NCI-H2081 treated with DMSO at 0.1 percent for 48 hours (cell line): ENCODE measurements around the gene TP53TG3D.
"Not testable (repeated sequence)": the region's sequence is repeated elsewhere in the genome, so short reads cannot be mapped to it uniquely, and the experiment has no call there.

Experiments used
- DNase-seq: peaks from one replicate; lab custom pipeline; 2025; lab: John Stamatoyannopoulos, UW

Gene TP53TG3D, protein sequence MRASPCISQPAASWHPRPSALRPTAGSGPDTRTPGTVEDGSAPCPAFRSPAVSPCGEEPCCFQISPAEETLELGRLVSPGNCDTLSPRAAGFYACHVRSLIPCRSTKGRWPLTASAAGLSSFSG

DNA sequence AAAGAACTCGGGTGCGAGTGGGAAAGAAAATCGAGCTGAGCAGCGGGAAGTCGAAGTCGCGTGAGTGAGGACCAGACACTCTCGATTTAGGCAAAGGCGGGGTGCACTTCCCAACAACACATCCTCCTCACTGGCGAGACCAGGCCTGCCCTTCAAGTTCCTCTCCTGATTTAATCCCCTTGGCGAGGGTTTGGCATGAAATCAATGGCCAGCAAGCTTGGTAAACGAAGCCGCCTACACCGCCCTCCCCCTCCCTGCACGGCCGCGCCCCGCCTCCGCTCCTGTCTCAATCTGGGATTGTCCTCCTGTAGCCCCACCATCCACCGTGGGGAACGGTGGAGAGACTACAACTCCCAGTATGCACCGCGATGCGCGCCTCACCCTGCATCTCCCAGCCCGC lies at the start of gene TP53TG3D:
Gene TP53TG3D, plus strand, starts transcription at position 301 of the 400 bp plus-strand sequence. Its CDS starts 68 bp downstream, at position 369.
- not testable (repeated sequence) for DNase-seq

DNA sequence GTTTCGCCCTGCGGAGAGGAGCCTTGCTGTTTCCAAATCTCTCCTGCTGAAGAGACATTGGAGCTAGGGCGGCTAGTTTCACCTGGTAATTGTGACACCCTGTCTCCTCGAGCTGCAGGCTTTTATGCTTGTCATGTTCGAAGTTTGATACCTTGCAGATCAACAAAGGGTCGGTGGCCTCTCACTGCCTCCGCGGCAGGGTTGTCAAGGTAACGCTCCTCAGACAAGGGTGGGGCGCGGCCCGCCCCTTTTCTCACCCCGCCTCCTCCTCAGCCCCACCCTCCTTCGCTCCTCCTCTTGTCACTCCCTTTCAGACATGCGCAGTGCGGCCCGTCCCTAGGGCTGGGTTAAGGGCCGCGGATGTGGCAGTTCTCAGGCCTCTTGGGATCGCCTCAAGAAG lies 421 bp downstream of the TP53TG3D start:
- DNase-seq = not testable (repeated sequence)

DNA sequence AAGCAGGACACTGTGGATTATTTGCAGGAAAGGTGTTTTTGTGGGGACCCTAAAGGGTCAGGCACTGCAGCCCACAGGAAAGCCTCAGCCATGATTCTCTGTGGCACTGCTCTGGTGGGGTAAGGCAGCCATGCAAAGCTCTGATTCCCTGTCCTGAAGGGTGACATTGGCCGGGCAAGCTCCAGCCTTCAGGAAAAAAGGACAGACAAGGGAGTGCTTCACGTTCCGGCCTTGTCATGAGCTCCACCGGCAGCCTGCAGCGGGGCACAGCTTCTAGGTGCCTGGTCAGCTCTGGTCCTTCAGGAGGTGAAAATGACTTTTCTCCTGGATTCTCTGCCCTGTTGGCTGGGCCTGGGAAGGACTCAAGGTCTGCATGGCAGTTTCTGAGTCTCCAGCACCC lies 8.4 kb downstream of the TP53TG3D start:
- not testable (repeated sequence) for DNase-seq

DNA sequence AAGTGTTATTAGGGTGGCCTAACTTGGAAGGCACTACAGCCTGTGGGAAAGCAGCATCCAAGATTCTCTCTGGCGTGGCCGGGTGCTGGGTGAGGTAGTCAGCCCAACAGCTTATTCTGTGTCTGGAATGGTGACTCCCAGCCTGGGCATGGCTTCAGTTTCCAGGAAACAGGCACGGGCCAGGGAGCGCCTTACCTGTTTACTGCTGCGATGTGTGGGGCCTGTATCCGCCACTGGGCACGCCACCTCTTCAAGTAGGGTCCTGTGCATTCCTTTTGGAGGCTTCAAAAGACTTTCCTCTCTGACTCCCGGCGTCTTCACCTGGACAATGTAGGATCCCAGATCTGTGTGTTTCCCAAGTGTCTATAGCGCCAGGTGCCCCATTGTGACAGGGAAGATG lies 10.5 kb downstream of the TP53TG3D start:
- DNase-seq = not testable (repeated sequence)

DNA sequence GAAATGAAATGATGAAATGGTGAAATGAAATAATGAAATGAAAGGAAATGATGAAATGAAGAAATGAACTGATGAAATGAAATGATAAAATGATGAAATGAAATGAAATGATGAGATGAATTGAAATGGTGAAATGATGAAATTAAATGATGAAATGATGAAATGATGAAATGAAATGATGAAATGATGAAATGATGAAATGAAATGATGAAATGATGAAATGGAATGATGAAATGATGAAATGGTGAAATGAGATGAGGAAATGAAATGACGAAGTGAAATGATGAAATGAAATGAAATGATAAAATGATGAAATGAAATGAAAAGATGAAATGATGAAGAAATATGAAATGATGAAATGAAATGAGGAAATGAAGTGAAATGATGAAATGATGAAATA lies 28.8 kb downstream of the TP53TG3D start:
- DNase-seq = not testable (repeated sequence)

DNA sequence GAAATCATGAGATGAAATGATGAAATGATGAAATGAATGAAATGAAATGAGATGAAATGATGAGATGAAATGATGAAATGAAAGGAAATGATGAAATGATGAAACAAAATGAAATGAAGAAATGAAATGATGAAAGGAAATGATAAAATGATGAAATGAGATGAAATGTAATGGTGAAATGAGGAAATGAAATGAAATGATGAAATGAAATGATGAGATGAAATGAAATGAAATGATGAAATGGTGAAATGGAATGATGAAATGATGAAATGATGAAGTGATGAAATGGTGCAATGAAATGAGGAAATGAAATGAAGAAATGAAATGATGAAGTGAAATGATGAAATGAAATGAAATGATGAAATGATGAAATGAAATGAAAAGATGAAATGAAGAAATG lies 29.9 kb downstream of the TP53TG3D start:
- not testable (repeated sequence) for DNase-seq

DNA sequence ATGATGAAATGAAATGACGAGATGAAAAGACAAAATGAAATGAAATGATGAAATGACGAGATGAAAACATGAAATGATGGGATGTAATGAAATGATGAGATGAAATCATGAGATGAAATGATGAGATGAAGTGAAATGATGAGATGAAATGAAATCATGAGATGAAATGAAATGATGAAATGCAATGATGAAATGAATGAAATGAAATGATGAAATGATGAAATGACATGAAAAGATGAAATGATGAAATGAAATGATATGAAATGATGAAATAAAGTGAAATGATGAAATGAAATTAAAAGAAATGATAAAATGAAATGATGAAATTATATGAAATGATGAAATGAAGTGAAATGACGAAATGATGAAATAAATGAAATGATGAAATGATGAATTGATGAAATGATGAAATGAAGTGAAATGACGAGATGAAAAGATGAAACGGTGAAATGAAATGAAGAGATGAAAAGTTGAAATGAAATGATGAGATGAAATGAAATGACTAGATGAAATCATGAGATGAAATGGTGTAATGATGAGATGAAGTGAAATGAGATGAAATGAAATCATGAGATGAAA lies 30.9 kb downstream of the TP53TG3D start:
- not testable (repeated sequence) for DNase-seq

DNA sequence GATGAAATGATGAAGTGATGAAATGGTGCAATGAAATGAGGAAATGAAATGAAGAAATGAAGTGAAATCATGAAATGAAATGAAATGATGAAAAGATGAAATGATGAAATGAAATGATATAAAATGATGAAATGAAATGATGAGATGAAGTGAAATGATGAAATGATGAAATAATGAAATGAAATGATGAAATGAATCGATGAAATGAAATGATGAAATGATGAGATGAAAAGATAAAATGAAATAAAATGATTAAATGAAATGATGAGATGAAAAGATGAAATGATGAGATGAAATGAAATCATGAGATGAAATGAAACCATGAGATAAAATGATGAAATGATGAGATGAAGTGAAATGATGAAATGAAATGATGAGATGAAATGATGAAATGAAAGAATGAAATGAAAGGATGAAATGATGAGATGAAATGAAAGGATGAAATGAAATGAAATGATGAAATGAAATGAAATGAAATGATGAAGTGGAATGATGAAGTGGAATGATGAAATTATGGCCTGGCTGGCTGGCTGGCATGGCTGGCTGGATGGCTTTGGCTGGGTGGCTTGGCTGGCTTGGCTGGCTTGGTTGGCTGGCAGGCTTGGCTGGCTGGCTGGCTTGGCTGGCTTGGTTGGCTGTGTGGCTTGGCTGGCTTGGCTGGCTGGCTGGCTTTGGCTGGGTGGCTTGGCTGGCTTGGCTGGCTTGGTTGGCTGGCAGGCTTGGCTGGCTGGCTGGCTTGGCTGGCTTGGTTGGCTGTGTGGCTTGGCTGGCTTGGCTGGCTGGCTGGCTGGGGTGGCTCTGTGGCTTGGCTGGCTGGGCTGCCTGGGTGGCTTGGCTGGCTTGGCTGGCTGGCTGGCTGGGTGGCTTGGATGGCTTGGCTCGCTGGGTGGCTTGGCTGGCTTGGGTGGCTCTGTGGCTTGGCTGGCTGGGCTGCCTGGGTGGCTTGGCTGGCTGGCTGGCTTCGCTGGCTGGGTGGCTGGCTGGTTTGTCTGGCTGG lies 32.0 kb downstream of the TP53TG3D start:
- not testable (repeated sequence) for DNase-seq

DNA sequence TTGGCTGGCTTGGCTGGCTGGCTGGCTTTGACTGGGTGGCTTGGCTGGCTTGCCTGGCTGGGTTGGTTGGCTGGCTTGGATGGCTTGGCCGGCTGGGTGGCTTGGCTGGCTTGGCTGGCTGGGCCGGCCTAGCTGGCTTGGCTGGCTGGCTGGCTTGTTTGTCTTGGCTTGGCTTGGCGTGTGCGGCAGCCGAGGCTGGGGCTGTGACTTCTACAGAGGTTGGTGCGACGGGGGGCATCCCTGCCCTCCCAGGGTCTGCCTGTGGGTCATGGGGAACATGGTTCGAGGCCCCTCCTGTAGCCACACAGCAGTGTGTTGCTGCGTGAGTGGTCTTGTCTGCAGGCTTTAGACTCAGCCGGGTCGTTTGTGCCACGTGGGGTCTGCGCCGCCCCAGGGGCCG lies 33.1 kb downstream of the TP53TG3D start:
- not testable (repeated sequence) for DNase-seq

DNA sequence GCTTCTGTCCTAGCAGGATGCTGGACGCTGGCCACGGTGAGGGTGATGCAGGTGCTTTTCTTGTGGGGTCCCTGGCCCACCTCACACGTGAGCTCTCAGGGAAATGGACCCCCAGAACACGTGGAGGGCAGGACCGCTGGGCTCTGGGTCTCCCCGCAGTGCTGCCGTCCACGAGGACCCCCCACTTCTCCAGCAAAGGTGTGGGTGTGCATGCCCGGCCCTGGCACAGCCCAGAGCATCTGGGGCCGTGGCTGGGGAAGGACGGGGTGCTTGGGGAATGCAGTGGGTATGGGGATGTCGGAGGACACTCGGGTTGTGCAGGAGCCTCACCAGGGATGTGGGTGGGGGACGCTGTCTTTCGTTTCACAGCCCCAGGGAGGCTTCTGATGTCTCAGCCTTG lies 34.7 kb downstream of the TP53TG3D start:
- not testable (repeated sequence) for DNase-seq

DNA sequence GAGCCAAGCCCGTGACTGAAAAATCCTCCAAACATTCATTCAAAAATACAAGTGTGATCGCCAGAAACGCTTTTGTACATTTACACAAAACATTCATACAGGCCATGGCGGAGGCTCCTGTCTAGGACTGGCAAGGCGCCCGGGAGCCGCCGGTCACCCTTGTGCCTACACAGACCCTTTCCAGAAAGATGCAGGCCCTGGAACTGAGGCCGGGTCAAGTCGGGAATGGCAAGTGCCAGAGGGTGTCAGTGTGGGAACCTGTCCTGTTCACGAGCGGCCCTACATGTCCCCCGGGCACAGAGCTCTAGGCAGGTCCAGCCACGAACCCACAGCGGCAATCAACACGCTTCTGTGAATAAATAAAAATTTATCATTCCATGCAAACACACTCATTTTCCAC lies 36.1 kb downstream of the TP53TG3D start:
- not testable (repeated sequence) for DNase-seq

DNA sequence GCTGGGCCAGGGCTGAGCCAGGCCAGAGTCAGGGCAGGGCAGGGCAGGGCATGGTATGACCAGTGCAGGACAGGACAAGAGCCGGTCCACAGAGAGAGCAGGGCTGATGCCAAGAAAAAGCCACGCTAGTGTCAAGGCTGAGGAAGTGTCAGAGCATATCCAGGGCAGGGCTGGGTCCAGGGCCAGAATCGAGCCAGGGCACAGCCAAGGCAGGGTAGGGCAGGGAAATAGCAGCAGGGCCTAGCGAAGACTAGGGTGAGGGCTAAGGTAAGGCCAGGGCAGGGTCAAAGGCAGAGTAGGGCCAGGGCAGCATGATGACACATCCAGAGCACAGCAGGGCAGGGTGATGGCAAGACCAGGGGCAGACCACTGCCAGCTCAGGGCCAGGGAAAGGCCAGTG lies 49.7 kb downstream of the TP53TG3D start:
- not testable (repeated sequence) for DNase-seq
